GM12872 (cell line): ENCODE measurements around the gene EDC4.

ENCODE experiments used
- CTCF ChIP-seq: IDR thresholded peaks from 3 replicates; pipeline ENCODE4 v1.5.1; 2011; ENCODE audit warnings: low read depth, mild to moderate bottlenecking, low read length, moderate library complexity; ENCODE audit not compliant: insufficient read depth

Gene EDC4, protein sequence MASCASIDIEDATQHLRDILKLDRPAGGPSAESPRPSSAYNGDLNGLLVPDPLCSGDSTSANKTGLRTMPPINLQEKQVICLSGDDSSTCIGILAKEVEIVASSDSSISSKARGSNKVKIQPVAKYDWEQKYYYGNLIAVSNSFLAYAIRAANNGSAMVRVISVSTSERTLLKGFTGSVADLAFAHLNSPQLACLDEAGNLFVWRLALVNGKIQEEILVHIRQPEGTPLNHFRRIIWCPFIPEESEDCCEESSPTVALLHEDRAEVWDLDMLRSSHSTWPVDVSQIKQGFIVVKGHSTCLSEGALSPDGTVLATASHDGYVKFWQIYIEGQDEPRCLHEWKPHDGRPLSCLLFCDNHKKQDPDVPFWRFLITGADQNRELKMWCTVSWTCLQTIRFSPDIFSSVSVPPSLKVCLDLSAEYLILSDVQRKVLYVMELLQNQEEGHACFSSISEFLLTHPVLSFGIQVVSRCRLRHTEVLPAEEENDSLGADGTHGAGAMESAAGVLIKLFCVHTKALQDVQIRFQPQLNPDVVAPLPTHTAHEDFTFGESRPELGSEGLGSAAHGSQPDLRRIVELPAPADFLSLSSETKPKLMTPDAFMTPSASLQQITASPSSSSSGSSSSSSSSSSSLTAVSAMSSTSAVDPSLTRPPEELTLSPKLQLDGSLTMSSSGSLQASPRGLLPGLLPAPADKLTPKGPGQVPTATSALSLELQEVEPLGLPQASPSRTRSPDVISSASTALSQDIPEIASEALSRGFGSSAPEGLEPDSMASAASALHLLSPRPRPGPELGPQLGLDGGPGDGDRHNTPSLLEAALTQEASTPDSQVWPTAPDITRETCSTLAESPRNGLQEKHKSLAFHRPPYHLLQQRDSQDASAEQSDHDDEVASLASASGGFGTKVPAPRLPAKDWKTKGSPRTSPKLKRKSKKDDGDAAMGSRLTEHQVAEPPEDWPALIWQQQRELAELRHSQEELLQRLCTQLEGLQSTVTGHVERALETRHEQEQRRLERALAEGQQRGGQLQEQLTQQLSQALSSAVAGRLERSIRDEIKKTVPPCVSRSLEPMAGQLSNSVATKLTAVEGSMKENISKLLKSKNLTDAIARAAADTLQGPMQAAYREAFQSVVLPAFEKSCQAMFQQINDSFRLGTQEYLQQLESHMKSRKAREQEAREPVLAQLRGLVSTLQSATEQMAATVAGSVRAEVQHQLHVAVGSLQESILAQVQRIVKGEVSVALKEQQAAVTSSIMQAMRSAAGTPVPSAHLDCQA (N-terminal part only)

GRCh38 chr16:67872631-67873434 is at the start of gene EDC4:
EDC4 (plus strand) TSS chr16:67873052; CDS start chr16:67873262, 210 bp downstream.
- no peak for TF ChIP-seq CTCF

- TF ChIP-seq CTCF = no peak
Observed at GRCh38 chr16:67825119-67825518, 47.7 kb upstream of the EDC4 start.

- TF ChIP-seq CTCF = no peak
Observed at GRCh38 chr16:67825906-67826305, 46.9 kb upstream of the EDC4 start.

DNA sequence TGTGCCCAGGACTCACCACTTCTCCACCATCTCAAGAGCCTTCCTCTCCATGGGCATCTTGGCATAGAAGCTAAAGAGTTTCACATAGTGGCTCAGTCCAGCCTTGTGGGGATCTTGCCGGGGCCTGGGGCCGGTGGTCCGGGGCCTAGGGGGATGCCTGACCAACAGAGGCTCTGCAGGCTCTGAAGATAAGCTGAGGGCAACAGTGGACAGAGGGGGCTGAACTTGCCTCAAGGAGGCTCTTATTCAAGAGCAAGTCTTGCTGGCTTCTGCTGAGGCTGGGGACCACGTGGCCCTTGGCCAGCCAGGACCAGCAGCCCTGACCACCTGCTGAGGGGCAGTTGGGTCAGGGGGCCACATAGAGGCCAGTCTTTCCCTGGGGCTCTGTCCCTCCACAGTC is 44.2 kb upstream of the EDC4 start:
- no peak for TF ChIP-seq CTCF

- no peak for TF ChIP-seq CTCF
Observed at GRCh38 chr16:67833030-67833414, 39.8 kb upstream of the EDC4 start.

DNA sequence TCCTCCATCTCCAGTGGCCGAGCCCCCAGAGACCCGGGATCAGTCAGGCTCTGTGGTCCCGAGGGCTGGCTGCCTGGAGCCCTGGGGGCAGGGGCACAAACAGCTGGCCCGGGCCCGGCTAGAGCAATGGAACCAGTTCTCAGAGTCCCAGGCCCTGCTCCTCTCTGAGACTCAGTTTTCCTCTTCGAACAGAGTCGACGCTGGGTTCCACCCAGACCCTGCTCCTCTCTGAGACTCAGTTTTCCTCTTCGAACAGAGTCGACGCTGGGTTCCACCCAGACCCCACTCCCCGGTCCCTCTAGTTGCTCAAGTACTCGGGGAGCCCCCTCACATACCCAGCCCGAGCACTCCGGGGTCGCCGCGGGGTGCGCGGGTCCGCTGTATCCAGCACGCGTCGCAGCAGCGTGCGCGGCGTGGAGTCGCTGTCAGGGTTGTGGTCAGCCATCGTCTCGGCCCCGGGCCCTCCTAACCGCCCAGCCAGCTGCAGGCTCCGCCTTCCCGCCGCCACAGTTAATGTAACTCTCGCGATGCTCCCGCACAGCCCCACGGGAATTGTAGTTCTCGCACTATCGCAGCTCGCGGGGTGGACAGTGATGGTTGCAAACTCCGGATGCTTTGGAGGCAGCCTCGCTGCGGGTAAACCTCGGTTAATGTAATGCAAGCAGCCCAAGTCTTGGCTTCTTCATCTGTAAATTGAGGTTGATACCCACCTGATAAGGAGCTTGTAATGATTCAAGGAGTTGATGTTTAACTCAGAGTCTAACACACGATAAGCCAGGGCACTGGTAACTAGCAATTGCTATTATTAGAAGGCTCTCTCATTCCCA is 39.2 kb upstream of the EDC4 start:
- TF ChIP-seq CTCF = no peak
